ENCODE results near the gene SIK1.
"Not testable (repeated sequence)": the region's sequence is repeated elsewhere in the genome, so short reads cannot be mapped to it uniquely, and the experiment has no call there.

The SIK1 gene

DNA sequence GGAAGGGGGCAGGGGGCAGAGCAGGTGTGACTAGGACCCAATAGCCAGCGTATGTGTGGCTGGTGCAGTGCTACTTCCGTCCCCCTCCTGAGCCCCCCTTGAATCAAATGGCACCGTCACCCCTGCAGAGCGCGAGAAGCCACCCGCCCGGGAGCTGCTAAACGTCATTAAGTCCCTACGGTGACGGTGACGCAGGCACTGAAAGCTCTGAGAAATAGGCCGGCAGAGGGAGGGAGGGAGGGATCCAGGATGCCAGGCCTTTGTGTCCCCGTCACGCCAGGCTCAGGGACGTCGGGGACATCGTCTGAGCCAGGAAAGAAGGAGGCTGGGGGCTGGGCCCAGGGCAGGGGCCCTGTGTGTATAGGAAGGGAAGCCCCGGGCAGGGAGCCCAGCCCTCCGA is 43.6 kb downstream of the SIK1 start:
- DNase-seq (ENCODE audit: low read depth, low spot score); H3K9me3 ChIP-seq (ENCODE audit: low read depth, low read length); H3K9ac ChIP-seq (ENCODE audit: insufficient read length); H3K27ac ChIP-seq; H3K4me3 ChIP-seq; H3K36me3 ChIP-seq (ENCODE audit: insufficient read depth, low read length): not testable (repeated sequence)

GRCh38 chr21:43382902-43383301 is 44.0 kb downstream of the SIK1 start:
- not testable (repeated sequence) for H3K36me3 ChIP-seq (ENCODE audit: insufficient read depth, low read length); H3K27ac ChIP-seq; H3K4me3 ChIP-seq; DNase-seq (ENCODE audit: low read depth, low spot score); H3K9ac ChIP-seq (ENCODE audit: insufficient read length); H3K9me3 ChIP-seq (ENCODE audit: low read depth, low read length)

DNA sequence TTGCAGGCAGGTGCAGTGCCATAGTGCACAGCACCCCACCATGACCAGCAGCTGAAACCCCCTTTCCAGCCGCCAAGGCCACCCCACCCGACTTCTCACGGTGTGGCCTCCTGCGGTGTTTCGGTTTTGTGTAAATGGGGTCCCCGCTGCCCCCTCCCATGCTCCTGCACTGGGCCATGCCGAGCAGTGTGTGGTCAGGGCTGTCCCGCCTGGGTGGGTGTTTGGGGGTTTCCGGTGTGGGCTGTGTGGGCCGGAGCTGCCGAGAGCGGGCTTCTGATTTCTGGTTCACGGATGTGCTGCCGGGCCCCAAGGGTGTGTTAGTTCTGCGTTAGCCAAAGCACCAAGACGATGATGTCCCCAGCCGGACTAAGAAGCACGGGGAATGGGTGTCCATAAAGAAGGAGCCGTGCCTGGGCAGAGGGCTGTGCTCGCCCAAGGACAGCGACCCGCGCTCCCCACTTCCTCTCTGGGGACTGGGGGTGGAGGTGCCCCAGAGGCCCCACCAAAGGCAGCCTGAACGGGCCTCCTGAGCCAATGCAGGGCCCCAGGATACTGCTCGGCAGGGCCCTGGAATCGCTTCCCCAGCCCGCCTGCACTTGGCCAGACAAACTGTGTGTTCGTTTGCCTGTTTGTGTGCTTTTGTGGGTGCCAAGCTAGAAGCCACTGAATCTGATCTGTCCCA is 45.9 kb downstream of the SIK1 start:
- not testable (repeated sequence) for H3K9ac ChIP-seq (ENCODE audit: insufficient read length); H3K27ac ChIP-seq; H3K36me3 ChIP-seq (ENCODE audit: insufficient read depth, low read length); H3K4me3 ChIP-seq; DNase-seq (ENCODE audit: low read depth, low spot score); H3K9me3 ChIP-seq (ENCODE audit: low read depth, low read length)

DNA sequence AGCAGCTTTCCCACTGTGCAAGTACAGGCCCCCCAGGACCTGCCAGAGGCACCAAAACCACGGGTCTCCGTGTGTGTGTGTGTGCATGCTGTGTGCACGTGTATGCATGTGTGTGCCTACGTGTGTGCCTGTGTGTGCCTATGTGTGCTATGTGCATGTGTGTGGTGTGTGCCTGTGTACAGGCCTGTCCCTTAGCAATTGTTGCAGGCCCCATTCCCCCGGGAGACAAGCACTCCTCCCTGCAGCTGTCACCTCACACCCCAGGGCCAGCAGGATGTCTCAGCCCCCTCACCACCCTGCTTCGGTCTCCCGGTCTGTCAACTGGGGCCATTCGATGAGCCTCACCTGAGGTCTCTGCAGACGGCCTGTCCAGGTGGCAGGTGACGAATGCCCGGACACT is 46.6 kb downstream of the SIK1 start:
- not testable (repeated sequence) for H3K9me3 ChIP-seq (ENCODE audit: low read depth, low read length); H3K4me3 ChIP-seq; H3K36me3 ChIP-seq (ENCODE audit: insufficient read depth, low read length); DNase-seq (ENCODE audit: low read depth, low spot score); H3K27ac ChIP-seq; H3K9ac ChIP-seq (ENCODE audit: insufficient read length)

DNA sequence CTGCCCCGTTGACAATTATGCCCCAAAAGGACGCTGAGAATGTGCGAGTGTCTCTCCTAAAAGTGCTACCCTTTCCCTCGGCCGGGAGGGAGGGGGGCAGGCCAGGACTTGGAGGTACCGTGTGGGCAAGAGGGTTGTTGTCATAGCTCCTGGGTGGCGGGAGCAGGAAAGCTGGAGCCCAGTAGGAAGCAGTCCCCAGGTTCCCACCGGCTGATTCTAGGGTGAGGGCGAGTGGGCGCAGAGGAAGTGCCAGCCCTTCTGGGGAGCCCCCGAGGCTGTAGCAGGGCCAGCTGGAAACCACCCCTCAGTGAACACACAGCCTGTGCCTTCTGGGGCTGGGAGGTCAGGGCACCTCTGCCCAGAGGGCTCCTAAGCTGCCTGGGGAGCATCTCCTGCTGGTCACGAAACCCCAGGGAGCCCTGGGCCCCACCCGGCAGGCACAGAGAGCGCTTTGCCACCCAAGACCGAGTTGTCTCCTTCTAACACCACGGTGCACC is 47.3 kb downstream of the SIK1 start:
- DNase-seq (ENCODE audit: low read depth, low spot score); H3K4me3 ChIP-seq; H3K9ac ChIP-seq (ENCODE audit: insufficient read length); H3K9me3 ChIP-seq (ENCODE audit: low read depth, low read length); H3K36me3 ChIP-seq (ENCODE audit: insufficient read depth, low read length); H3K27ac ChIP-seq: not testable (repeated sequence)

DNA sequence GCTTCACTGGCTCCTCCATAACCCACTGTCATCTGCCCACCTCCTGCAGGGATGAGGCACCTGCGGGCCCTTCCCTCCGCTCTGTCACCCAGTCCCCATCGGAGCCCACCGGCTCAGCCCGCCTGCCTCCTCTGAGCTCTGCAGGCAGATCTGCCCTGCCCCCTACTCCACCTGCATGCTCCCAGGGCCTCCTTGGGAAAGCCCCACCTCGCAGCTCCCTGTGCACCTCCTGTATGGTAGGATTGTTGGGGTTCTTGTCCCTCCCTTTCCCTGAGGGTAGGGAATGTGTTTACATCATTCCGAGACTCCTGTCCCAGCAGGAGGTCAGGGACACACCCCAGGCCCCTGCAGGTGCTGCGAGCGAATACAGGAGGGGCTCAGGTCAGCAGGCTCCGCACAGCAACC is 50.5 kb downstream of the SIK1 start:
- TF ChIP-seq FOXP2 (optimal IDR thresholded peaks at IDR 0.05; ENCODE audit: control extremely low read depth, extremely low read length, insufficient read depth) (no peak), POLR2AphosphoS5 (IDR thresholded peaks at IDR 0.05; ENCODE audit: borderline replicate concordance, low read depth, low read length) (no peak), EZH2 (IDR thresholded peaks at IDR 0.05) (no peak)
- Histone ChIP-seq H3K9ac (ENCODE audit: insufficient read length) (no peak overlapping the region), H3K4me3 (no peak overlapping the region), H3K27ac (no peak overlapping the region), H3K36me3 (ENCODE audit: insufficient read depth, low read length) (no peaks in the 10 kb centered on the region), H3K9me3 (ENCODE audit: low read depth, low read length) (no peaks in the 10 kb centered on the region)
- no peak for DNase-seq (ENCODE audit: low read depth, low spot score)

GRCh38 chr21:43375837-43376477 is 51.0 kb downstream of the SIK1 start:
- H3K36me3 ChIP-seq (ENCODE audit: insufficient read depth, low read length), result no peaks in the 10 kb centered on the region
- no peaks in the 10 kb centered on the region for H3K9me3 ChIP-seq (ENCODE audit: low read depth, low read length)
- H3K4me3 ChIP-seq, result no peak overlapping the region
- no peak overlapping the region for H3K9ac ChIP-seq (ENCODE audit: insufficient read length)
- no peak for TF ChIP-seq FOXP2 (optimal IDR thresholded peaks at IDR 0.05; ENCODE audit: control extremely low read depth, extremely low read length, insufficient read depth)
- TF ChIP-seq POLR2AphosphoS5 (IDR thresholded peaks at IDR 0.05; ENCODE audit: borderline replicate concordance, low read depth, low read length), result no peak
- TF ChIP-seq EZH2 (IDR thresholded peaks at IDR 0.05), result no peak
- no peak overlapping the region for H3K27ac ChIP-seq
- no peak for DNase-seq (ENCODE audit: low read depth, low spot score)

- Histone ChIP-seq H3K9ac (ENCODE audit: insufficient read length) (no peak overlapping the region), H3K36me3 (ENCODE audit: insufficient read depth, low read length) (no peaks in the 10 kb centered on the region), H3K4me3 (no peak overlapping the region), H3K27ac (no peak overlapping the region), H3K9me3 (ENCODE audit: low read depth, low read length) (no peaks in the 10 kb centered on the region)
- DNase-seq (ENCODE audit: low read depth, low spot score), result no peak
- no peak for TF ChIP-seq FOXP2 (optimal IDR thresholded peaks at IDR 0.05; ENCODE audit: control extremely low read depth, extremely low read length, insufficient read depth)
- TF ChIP-seq POLR2AphosphoS5 (IDR thresholded peaks at IDR 0.05; ENCODE audit: borderline replicate concordance, low read depth, low read length), result no peak
- no peak for TF ChIP-seq EZH2 (IDR thresholded peaks at IDR 0.05)
Measured at GRCh38 chr21:43375006-43375836, 51.7 kb downstream of the SIK1 start.

DNA sequence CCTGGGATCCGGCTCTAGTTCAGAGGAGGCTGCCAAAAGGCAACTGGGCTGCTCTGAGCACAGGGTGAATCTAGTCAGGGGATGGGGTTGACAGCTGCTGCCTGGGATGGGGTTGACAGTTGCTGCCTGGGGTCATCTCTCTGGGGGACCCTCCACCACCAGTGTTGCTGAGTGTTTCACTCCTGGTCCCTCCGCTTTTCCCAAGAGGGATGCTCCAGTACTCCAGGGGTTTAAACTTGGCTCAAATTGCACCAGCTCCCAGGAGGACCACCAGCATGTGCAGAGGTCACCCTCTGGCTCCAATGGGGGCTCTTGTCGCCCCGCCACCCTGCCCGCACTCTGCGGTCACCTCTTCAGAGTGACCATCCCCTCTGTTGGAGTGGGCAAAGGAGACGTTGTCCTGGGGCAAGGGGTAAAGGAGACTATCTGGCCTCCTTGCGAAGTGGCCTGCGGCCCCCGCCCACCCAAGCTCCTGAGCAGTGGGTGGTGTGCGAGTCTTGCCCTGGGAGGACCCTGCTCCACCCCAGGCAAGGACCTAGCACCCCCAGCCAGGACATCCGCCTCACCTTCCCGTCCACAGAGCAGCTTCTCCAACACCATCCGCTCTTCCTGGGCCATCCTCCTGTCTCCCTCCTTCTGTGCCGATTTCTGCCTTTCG is 52.6 kb downstream of the SIK1 start:
- Histone ChIP-seq H3K9me3 (ENCODE audit: low read depth, low read length) (no peaks in the 10 kb centered on the region), H3K36me3 (ENCODE audit: insufficient read depth, low read length) (no peaks in the 10 kb centered on the region), H3K4me3 (no peak overlapping the region), H3K9ac (ENCODE audit: insufficient read length) (no peak overlapping the region), H3K27ac (no peak overlapping the region)
- DNase-seq (ENCODE audit: low read depth, low spot score), result no peak
- TF ChIP-seq POLR2AphosphoS5 (IDR thresholded peaks at IDR 0.05; ENCODE audit: borderline replicate concordance, low read depth, low read length) (no peak), FOXP2 (optimal IDR thresholded peaks at IDR 0.05; ENCODE audit: control extremely low read depth, extremely low read length, insufficient read depth) (no peak), EZH2 (IDR thresholded peaks at IDR 0.05) (no peak)

All from SK-N-MC (cell line).